HEK293T (cell line): Measurements from ENCODE around the gene DDX18.

Source experiments
- BHLHE40 ChIP-seq: fragments of 450-650 bp; IDR thresholded peaks from 2 replicates; pipeline ENCODE4 v1.6.1; 2016; ENCODE audit warnings: mild to moderate bottlenecking, moderate library complexity, borderline replicate concordance
- ELF4 ChIP-seq: fragments of 450-650 bp; IDR thresholded peaks from 2 replicates; pipeline ENCODE4 v1.6.1; 2017; ENCODE audit warnings: antibody characterized with exemption
- FOXA1 ChIP-seq: fragments of 450-650 bp; IDR thresholded peaks from 2 replicates; pipeline ENCODE4 v1.6.1; 2016; ENCODE audit warnings: mild to moderate bottlenecking
- HDGF ChIP-seq: fragments of 450-650 bp; IDR thresholded peaks from 2 replicates; pipeline ENCODE4 v1.6.1; 2017; ENCODE audit warnings: antibody characterized with exemption, borderline replicate concordance
- NFRKB ChIP-seq: fragments of 450-650 bp; IDR thresholded peaks from 2 replicates; pipeline ENCODE4 v1.6.1; 2016; ENCODE audit warnings: mild to moderate bottlenecking, moderate library complexity
- PKNOX1 ChIP-seq: fragments of 450-650 bp; IDR thresholded peaks from 2 replicates; pipeline ENCODE4 v1.6.1; 2016
- SP1 ChIP-seq: fragments of 450-650 bp; IDR thresholded peaks from 2 replicates; pipeline ENCODE4 v1.6.1; 2017
- TARDBP ChIP-seq: fragments of 450-650 bp; IDR thresholded peaks from 2 replicates; pipeline ENCODE4 v1.6.1; 2016
- ZNF384 ChIP-seq: fragments of 450-650 bp; IDR thresholded peaks from 2 replicates; pipeline ENCODE4 v1.6.1; 2016

- TF ChIP-seq PKNOX1 (no peak), BHLHE40 (no peak), ELF4 (no peak), NFRKB (no peak), ZNF384 (no peak), TARDBP (no peak), HDGF (no peak), FOXA1 (no peak), SP1 (no peak)
These were observed 6.0 kb downstream of the DDX18 start for GRCh38 chr2:117820444-117820843.
